Hematopoietic multipotent progenitor cell treated with erythropoietin and hydrocortisone succinate and interleukin-3 and kit ligand, for 15 days (in vitro differentiated cells): Measurements from ENCODE around the gene SIKE1.
"Not testable (repeated sequence)": the region's sequence is repeated elsewhere in the genome, so short reads cannot be mapped to it uniquely, and the experiment has no call there.

Source experiments
- DNase-seq: peaks from one replicate; pipeline ENCODE4 v3.0.0-alpha.2; 2015; ENCODE audit warnings: low spot score

The SIKE1 gene

GRCh38 chr1:114755006-114755931 is 25.2 kb downstream of the SIKE1 start:
- no peak for DNase-seq

- DNase-seq: not testable (repeated sequence)
These were observed 26.8 kb downstream of the SIKE1 start for GRCh38 chr1:114753702-114754101.

- no peak for DNase-seq
These were observed 27.3 kb downstream of the SIKE1 start for GRCh38 chr1:114753143-114753542.

GRCh38 chr1:114750780-114751179 is 29.7 kb downstream of the SIKE1 start:
- no peak for DNase-seq

GRCh38 chr1:114749835-114750234 is 30.6 kb downstream of the SIKE1 start:
- no peak for DNase-seq

GRCh38 chr1:114746450-114747121 is 33.9 kb downstream of the SIKE1 start:
- no peak for DNase-seq

GRCh38 chr1:114745291-114745690 is 35.2 kb downstream of the SIKE1 start:
- DNase-seq: no peak

GRCh38 chr1:114741963-114742746 is 38.3 kb downstream of the SIKE1 start:
- no peak for DNase-seq

GRCh38 chr1:114740331-114740730 is 40.2 kb downstream of the SIKE1 start:
- DNase-seq: no peak

- no peak for DNase-seq
These were observed 43.1 kb downstream of the SIKE1 start for GRCh38 chr1:114737314-114737849.

GRCh38 chr1:114735479-114735878 is 45.0 kb downstream of the SIKE1 start:
- DNase-seq: no peak

- DNase-seq: no peak
These were observed 50.7 kb downstream of the SIKE1 start for GRCh38 chr1:114729782-114730181.

GRCh38 chr1:114728553-114728952 is 51.9 kb downstream of the SIKE1 start:
- DNase-seq: no peak

GRCh38 chr1:114725230-114725629 is 55.3 kb downstream of the SIKE1 start:
- no peak for DNase-seq

GRCh38 chr1:114723915-114724314 is 56.6 kb downstream of the SIKE1 start:
- DNase-seq: no peak

GRCh38 chr1:114723457-114723856 is 57.0 kb downstream of the SIKE1 start:
- no peak for DNase-seq

GRCh38 chr1:114720492-114720891 is 60.0 kb downstream of the SIKE1 start:
- DNase-seq: no peak
